Astrocyte of the spinal cord (primary cell): ENCODE results near the gene DPH7.
"Not testable (repeated sequence)": the region's sequence is repeated elsewhere in the genome, so short reads cannot be mapped to it uniquely, and the experiment has no call there.

ENCODE experiments used
- DNase-seq: peaks from one replicate; pipeline ENCODE4 v3.0.0; 2011; ENCODE audit warnings: low read depth, low spot score
- H3K4me3 ChIP-seq: 2 replicates; pipeline ENCODE4 v1.5.1; 2011; ENCODE audit warnings: low read depth, mild to moderate bottlenecking, low read length, moderate library complexity
- in situ Hi-C: cut with HindIII; loops from 2 replicates; pipeline ENCODE4 v1.10.0; 2017; ENCODE audit warnings: low sequenced_read_pairs
- TF ChIP-seq, protein P1 (sequence below): IDR thresholded peaks from 2 replicates; pipeline ENCODE4 v1.5.1; 2012; ENCODE audit warnings: low read depth, mild to moderate bottlenecking, low read length, inconsistent platforms

Gene DPH7

DNA sequence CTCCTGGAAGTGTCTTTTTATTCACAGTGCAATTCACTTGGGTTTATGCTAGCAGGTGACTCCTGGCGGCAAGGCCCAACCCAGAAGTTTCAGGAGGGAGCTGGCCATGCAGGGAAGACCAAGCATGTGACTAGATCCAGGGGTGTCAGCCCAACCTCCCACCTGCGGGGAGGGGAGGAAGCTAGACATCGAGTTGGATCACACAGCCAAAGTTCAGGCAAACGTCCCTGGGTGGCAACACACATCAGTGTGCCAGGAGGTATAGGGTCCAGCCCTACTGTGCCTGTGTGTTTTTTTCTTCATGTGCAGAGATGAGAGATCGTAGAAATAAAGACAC lies 53.8 kb downstream of the DPH7 start:
- no peak overlapping the region for H3K4me3 ChIP-seq
- in situ Hi-C loops, result no loop called here
- TF ChIP-seq, protein P1, sequence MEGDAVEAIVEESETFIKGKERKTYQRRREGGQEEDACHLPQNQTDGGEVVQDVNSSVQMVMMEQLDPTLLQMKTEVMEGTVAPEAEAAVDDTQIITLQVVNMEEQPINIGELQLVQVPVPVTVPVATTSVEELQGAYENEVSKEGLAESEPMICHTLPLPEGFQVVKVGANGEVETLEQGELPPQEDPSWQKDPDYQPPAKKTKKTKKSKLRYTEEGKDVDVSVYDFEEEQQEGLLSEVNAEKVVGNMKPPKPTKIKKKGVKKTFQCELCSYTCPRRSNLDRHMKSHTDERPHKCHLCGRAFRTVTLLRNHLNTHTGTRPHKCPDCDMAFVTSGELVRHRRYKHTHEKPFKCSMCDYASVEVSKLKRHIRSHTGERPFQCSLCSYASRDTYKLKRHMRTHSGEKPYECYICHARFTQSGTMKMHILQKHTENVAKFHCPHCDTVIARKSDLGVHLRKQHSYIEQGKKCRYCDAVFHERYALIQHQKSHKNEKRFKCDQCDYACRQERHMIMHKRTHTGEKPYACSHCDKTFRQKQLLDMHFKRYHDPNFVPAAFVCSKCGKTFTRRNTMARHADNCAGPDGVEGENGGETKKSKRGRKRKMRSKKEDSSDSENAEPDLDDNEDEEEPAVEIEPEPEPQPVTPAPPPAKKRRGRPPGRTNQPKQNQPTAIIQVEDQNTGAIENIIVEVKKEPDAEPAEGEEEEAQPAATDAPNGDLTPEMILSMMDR, result no peak
- DNase-seq, result no peak

DNA sequence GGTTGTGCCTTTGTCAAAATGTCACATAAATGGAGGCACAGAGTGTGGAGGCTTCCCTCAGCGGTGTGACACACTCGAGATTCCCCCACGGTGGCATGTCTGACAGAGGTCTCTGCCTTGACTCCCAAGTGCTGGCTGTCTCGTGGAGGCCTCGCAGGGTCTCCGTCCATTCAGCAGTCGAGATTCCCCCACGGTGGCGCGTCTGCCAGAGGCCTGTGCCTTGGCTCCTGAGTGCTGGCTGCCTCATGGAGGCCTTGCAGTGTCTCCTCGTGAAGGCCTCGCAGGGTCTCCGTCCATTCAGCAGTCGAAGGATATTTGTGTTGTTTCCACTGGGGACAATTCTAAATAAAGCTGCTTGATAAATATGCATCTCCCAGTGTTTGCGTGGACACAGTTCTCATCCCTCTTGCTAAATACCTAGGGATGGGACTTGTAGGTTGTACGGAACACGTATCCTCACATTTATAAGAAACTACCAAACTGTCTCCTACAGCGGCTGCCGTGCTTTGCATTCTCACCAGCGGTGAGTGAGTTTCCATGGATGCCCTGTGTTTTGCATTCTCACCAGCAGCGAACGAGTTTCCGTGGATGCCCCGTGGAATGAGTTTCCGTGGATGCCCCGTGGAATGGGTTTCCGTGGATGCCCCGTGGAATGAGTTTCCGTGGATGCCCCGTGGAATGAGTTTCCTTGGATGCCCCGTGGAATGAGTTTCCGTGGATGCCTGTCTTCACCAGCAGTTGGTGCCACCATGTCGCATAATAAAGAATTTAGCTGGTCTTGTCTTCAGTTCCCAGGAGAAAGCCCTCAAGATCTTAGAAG lies 54.4 kb downstream of the DPH7 start:
- DNase-seq, result no peak
- H3K4me3 ChIP-seq, result no peak overlapping the region
- in situ Hi-C loops, result no loop called here
- TF ChIP-seq, protein P1, result no peak

DNA sequence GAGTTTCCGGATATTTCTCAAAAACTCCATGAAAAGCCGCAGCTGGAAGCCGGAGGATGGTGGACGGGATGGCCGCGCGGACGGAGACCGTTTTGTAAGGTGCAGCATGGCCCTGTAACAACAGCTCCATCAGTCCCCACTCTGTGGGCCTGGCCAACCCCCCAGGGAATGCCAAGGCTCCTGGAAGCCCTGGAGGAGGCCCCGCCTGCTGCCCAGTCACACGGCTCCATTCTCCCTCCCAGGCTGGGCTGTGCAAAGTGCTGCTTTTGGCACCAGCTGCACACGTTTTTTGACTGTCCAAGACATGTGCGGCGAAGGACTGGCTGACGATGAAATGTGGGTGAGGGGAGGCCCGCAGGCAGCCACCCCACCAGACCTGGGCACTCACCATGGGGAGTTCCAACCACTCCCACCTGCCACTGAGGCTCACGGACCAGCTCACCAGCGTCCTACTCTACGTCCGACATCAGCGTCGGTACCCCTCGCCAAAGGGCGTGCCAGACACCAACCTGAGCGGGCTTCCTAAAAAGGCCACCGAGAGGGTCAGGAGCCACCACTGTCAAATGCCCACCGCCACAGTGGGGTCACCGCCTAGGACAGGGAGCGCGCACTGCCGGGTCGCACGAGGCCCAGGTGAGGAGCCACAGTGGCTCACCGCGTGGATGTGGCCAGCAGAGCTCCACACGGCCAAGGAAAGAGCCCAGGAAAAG lies 55.8 kb downstream of the DPH7 start:
- in situ Hi-C loops, result no loop called here
- H3K4me3 ChIP-seq, result no peak overlapping the region
- TF ChIP-seq, protein P1, result no peak
- DNase-seq, result no peak

DNA sequence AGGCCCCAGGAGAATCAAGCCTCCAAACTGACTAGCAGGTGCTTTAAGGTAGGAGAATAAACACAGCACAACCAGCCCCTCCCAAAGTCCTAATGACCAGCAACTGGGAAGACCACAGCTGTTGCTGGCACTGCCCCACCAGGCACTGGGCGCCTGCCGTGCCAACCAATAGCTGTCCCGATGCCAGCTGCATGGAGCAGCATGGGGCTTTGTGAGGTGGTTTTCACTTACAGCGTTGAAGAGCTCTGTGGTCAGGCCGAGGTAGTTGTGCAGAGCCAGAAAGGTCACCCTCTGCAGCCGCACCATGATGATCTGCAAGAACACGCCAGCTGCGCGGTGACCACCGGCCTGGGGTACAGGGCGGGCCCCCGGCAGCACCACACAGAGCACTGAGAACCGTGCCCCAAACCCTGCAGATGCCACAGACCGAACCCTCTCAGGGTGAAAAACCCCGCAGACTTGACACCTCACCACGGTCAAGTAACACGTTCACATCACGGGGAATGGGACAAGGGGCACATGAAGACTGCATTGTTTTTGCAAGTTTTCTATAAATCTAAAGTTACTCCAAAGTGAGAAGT lies 57.2 kb downstream of the DPH7 start:
- H3K4me3 ChIP-seq, result no peak overlapping the region
- no peak for DNase-seq
- in situ Hi-C loops, result no loop called here
- TF ChIP-seq, protein P1, result no peak

DNA sequence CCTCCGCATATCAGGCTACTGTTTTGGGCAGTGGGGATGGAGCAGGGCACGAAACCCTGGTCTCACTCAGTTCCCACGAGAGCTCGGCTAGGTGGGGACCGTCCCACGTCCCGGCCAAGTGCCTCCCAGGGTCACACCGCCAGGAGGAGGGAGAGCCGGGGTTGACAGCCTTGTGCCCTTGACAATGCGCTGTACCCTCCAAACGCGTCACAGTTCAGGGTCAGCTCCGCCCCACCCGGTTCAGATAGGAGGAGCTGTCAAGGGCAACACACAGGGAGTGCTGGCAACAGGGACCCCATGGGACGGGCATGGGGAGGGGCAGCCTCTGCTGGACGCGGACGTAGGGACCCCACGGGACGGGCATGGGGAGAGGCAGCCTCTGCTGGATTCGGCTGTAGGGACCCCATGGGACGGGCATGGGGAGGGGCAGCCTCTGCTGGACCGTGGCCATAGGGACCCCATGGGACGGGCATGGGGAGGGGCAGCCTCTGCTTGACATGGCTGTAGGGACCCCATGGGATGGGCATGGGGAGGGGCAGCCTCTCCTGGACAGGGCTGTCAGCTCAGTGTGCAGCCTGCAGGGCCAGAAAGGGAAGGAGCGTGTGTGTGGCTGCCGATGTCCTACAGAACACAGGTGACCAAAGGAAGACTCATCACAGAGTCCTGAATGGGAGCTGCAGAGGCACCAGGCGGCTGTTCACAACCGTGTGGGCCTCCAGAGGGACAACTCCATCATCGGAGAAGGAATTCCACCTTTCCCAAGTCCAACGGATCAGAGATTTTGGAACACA lies 57.9 kb downstream of the DPH7 start:
- DNase-seq, result no peak
- TF ChIP-seq, protein P1, result no peak
- in situ Hi-C loops, result no loop called here

DNA sequence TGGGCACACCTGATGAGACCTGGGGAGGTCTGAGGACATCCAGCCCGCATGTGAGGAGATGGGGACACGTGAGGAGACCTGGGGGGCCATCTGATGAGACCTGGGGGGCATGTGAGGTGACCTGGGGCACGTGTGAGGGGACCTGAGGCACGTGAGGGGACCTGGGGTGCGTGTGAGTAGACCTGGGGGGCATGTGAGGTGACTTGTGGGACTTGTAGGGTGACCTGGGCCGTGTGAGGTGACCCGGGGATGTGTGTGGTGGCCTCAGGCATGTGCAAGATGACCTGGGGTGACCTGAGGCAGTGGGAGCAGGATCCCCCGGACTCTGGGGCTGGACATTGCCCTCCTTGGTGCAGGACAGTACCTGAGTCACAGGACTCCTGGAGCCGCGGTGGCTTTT lies 59.2 kb downstream of the DPH7 start:
- no peak for DNase-seq
- in situ Hi-C loops, result no loop called here
- no peak overlapping the region for H3K4me3 ChIP-seq
- TF ChIP-seq, protein P1, result no peak

More for the DNA sequence above, 57.9 kb downstream of the DPH7 start:
- no peak overlapping the region for H3K4me3 ChIP-seq

DNA sequence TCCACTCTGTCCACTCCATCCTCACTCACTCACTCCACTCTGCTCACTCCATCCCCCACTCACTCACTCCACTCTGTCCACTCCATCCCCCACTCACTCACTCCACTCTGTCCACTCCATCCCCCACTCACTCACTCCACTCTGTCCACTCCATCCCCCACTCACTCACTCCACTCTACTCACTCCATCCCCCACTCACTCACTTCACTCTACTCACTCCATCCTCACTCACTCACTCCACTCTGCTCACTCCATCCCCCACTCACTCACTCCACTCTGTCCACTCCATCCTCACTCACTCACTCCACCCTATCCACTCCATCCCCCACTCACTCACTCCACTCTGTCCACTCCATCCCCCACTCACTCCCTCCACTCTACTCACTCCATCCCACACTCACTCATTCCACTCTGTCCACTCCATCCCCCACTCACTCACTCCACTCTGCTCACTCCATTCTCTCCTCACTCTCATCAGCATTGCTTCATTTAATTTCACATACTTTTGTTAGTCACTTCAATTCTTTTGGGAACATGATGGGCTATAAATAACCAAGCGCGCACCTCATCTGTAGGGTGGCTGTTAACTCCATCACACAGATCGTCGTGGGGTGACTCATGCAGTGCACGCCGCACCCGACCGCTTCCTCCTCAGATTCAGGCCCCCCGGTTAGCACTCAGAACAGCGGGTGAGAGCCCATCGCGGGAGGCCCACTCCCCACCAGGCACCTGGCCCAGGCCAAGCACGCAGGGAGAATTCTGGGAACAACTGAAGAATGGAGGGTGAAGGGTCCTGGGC lies 59.9 kb downstream of the DPH7 start:
- H3K4me3 ChIP-seq, in situ Hi-C loops: not testable (repeated sequence)
- peak; percentile 40 for DNase-seq
